Spleen (tissue), 11 donors: ENCODE measurements around the gene GGACT. TPM values are rescaled to one million over a fixed set of nuclear protein-coding genes. Genes with fewer than 3 reads are reported as not detected.

Source experiments
- DNase-seq: peaks from one replicate; pipeline ENCODE4 v3.0.0-alpha.2; 2020
- H3K27ac ChIP-seq, 8 donors: fragments of 200-600 bp; sonication (generic) in 7 of 8; 1 replicate in 4 of 8; 2 replicates in 4 of 8; pipeline versions ENCODE4 v1.5.0 to v1.8.0; 2016 to 2021; ENCODE audit warnings: inconsistent platforms in 4 of 8, mild to moderate bottlenecking in 4 of 8, moderate library complexity in 1 of 8
- H3K27me3 ChIP-seq, 7 donors: fragments of 200-600 bp; sonication (generic) in 6 of 7; replicated peaks in 1 of 7; 1 replicate in 4 of 7; 2 replicates in 3 of 7; pipeline versions ENCODE4 v1.5.0 to v1.8.0; 2016 to 2021; ENCODE audit warnings: inconsistent platforms in 3 of 7, mild to moderate bottlenecking in 1 of 7
- H3K36me3 ChIP-seq, 6 donors: fragments of 200-600 bp; sonication (generic) in 5 of 6; 1 replicate in 4 of 6; 2 replicates in 2 of 6; pipeline versions ENCODE4 v1.5.0 to v1.8.0; 2016 to 2021; ENCODE audit warnings: inconsistent platforms in 2 of 6
- H3K4me1 ChIP-seq, 6 donors: fragments of 200-600 bp; sonication (generic) in 5 of 6; 1 replicate in 3 of 6; 2 replicates in 3 of 6; pipeline versions ENCODE4 v1.5.0 to v1.8.0; 2016 to 2021; ENCODE audit warnings: inconsistent platforms in 3 of 6
- H3K4me3 ChIP-seq, 8 donors: fragments of 200-600 bp; sonication (generic) in 7 of 8; 1 replicate in 4 of 8; 2 replicates in 4 of 8; pipeline versions ENCODE4 v1.5.0 to v1.8.0; 2016 to 2021; ENCODE audit warnings: inconsistent platforms in 4 of 8, mild to moderate bottlenecking in 4 of 8, moderate library complexity in 2 of 8
- H3K9me3 ChIP-seq, 8 donors: fragments of 200-600 bp; sonication (generic) in 7 of 8; 1 replicate in 4 of 8; 2 replicates in 4 of 8; pipeline versions ENCODE4 v1.5.0 to v1.8.0; 2016 to 2021; ENCODE audit warnings: inconsistent platforms in 4 of 8
- POLR2A ChIP-seq, 3 donors: fragments of 450-650 bp; IDR thresholded peaks; one replicate each; pipeline ENCODE4 v1.5.1; 2017; ENCODE audit warnings: antibody characterized with exemption in 3 of 3, mild to moderate bottlenecking in 1 of 3
- POLR2AphosphoS5 ChIP-seq, 3 donors: sonication (generic); formaldehyde crosslinking; IDR thresholded peaks; one replicate each; pipeline ENCODE4 v1.5.1; 2017; ENCODE audit warnings: antibody characterized with exemption in 3 of 3
- WGBS, 5 donors: extraction: QIAGEN DNeasy Blood & Tissue Kit in 3 of 5; methylation state at CpG; one replicate each; pipeline versions ENCODE4 v1.1.5 to v1.1.7; 2013 to 2018; 5-methylcytosine and 5-hydroxymethylcytosine counted together
- intact Hi-C: fragments of 100-400 bp; cut with DNase I; formaldehyde crosslinking; loops from one replicate; pipeline ENCODE4 v1.15.0; 2023; ENCODE audit warnings: low total_unique reads
- polyA plus RNA-seq, 3 donors: library from polyadenylated mRNA; stranded (reverse); fragments of 200-250 nt; gene quantifications; one replicate each; pipeline ENCODE4 v1.2.1, GENCODE V29; 2013
- total RNA-seq, 7 donors: library from RNA; depleted of rRNA in 3 of 7; stranded (reverse); fragments of >200 nt in 3 of 7; fragmentation: NEBNext Ultra II Directional in 4 of 7; extraction: Animal tissue kit (Norgen Biotek cat#: 25700) in 4 of 7; gene quantifications; one replicate each; pipeline versions ENCODE4 v1.1.0 to v1.2.1, GENCODE V29; 2016 to 2021
- TF ChIP-seq, protein P1 (sequence below), 11 experiments: fragments of 200-600 bp in 7 of 11; fragments of 450-650 bp in 4 of 11; sonication (generic) in 4 of 11; IDR thresholded peaks in 8 of 11; conservative IDR thresholded peaks in 3 of 11; 1 replicate in 7 of 11; 2 replicates in 4 of 11; pipeline versions ENCODE4 v1.4.0 to v1.8.0; 2016 to 2021; ENCODE audit warnings: antibody characterized with exemption in 11 of 11, inconsistent platforms in 4 of 11, mild to moderate bottlenecking in 1 of 11
- donor health status: healthy with polysubstance abuse.
- donor health status: DM: no; HTN: no; CAD: no; lungs with moderate emphysema.
- donor health status: DM: no; HTN: no; CAD: no.
- donor health status: Bipolar disorder and iron deficiency.
- donor health status: healthy.
- donor health status: DM: no; HTN: no; CAD: no.
- donor health status: DM: yes; HTN: yes; CAD: no.

The GGACT gene
- total and polyA plus RNA-seq, 10 donors = 1.9 to 19.7 (median 3.9) TPM

DNA sequence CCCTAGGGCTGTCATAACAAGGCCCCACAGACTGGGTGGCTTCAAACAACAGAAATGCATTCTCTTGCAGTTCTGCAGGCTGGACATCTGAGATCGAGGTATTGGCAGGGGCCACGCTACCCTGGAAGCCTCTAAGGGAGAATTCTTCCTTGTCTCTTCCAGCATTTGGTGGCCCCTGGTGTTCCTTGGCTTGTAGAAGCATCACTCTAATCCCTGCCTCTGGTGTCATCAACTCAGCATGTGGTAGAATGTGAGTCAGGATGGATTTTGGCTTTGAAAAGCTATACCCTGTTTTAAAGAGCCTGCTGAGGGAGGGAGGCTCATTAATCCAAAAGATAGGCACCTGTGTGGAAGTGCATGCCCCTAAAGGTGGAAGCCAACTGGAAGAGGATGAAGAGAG is 7.9 kb upstream of the GGACT start:
- intact Hi-C loops = no loop called here
- Histone ChIP-seq H3K4me3 (no peak overlapping the region), H3K4me1 (no peaks in the 10 kb centered on the region), H3K27me3 (no peaks in the 10 kb centered on the region), H3K9me3 (no peaks in the 10 kb centered on the region), H3K27ac (no peak overlapping the region), H3K36me3 (no peaks in the 10 kb centered on the region)
- DNase-seq = no peak
- 83 to 100% (median 91%) methylated on average over 2 of the region's 2 CpGs for WGBS, 5 donors
- TF ChIP-seq, protein P1, sequence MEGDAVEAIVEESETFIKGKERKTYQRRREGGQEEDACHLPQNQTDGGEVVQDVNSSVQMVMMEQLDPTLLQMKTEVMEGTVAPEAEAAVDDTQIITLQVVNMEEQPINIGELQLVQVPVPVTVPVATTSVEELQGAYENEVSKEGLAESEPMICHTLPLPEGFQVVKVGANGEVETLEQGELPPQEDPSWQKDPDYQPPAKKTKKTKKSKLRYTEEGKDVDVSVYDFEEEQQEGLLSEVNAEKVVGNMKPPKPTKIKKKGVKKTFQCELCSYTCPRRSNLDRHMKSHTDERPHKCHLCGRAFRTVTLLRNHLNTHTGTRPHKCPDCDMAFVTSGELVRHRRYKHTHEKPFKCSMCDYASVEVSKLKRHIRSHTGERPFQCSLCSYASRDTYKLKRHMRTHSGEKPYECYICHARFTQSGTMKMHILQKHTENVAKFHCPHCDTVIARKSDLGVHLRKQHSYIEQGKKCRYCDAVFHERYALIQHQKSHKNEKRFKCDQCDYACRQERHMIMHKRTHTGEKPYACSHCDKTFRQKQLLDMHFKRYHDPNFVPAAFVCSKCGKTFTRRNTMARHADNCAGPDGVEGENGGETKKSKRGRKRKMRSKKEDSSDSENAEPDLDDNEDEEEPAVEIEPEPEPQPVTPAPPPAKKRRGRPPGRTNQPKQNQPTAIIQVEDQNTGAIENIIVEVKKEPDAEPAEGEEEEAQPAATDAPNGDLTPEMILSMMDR (IDR thresholded peaks at IDR 0.05 in 8 of 11, conservative IDR thresholded peaks at IDR 0.05 in 3 of 11) = no peak
- TF ChIP-seq POLR2A (IDR thresholded peaks at IDR 0.05) (no peak), POLR2AphosphoS5 (IDR thresholded peaks at IDR 0.05) (no peak)

DNA sequence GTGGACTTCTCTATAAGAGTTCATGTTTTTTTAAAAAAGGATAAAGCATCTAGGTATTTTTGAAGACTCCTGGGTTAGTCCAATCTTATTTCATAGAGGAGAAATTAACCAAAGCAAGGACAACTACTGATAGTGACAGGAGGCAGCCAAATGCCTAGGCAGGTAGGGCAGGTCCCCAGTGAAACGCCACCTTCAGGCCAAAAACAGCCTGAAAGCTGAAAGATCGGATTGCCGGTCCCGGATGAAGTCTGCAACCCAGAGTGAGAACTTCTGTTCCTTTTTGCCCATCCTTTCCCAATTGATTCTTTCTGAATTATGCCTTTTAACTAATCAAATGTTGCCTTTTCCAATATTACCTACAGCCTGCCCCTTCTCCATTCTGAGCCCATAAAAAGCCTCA is 6.1 kb upstream of the GGACT start:
- H3K4me1 ChIP-seq = no peaks in the 10 kb centered on the region
- H3K4me3 ChIP-seq = no peak overlapping the region
- DNase-seq = no peak
- H3K9me3 ChIP-seq = no peaks in the 10 kb centered on the region
- H3K27me3 ChIP-seq = no peaks in the 10 kb centered on the region
- 80 to 89% (median 84%) methylated on average over 4 of the region's 4 CpGs for WGBS, 5 donors
- no peaks in the 10 kb centered on the region for H3K36me3 ChIP-seq
- no peak overlapping the region for H3K27ac ChIP-seq
- intact Hi-C loops = no loop called here
- TF ChIP-seq, protein P1 (IDR thresholded peaks at IDR 0.05 in 8 of 11, conservative IDR thresholded peaks at IDR 0.05 in 3 of 11) = no peak

DNA sequence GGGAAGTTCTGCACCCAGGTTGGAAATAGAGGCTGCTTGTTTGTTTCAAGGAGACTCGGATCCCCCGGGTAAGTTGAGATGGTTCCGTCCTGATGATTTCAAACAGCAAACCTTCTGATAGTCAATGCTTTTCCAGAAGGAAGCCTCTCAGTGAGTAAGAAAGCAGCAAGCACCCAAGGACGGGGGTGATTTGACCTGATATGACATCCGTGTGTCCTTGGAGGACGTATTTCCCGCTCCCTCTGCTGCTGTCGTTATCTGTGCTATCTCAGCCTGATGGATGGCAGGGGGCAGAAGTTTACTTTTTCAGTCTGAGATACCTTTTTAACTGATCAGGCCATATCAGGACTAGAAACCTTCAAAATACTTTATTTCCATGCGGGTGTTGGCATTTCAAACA is 5.7 kb upstream of the GGACT start:
- WGBS, 5 donors = 78 to 87% (median 83%) methylated on average over 9 of the region's 9 CpGs
- H3K4me1 ChIP-seq = peaks cover 0 to 2% (median under 1%) of the 10 kb centered on the region in 6 donors
- H3K4me3 ChIP-seq = no peak overlapping the region
- TF ChIP-seq, protein P1 (IDR thresholded peaks at IDR 0.05 in 8 of 11, conservative IDR thresholded peaks at IDR 0.05 in 3 of 11) = no peak
- no peak for TF ChIP-seq POLR2AphosphoS5 (IDR thresholded peaks at IDR 0.05)
- TF ChIP-seq POLR2A (IDR thresholded peaks at IDR 0.05) = no peak
- no peaks in the 10 kb centered on the region for H3K36me3 ChIP-seq
- H3K27me3 ChIP-seq = no peaks in the 10 kb centered on the region
- intact Hi-C loops = no loop called here
- DNase-seq = no peak
- no peak overlapping the region for H3K27ac ChIP-seq
- H3K9me3 ChIP-seq = no peaks in the 10 kb centered on the region

DNA sequence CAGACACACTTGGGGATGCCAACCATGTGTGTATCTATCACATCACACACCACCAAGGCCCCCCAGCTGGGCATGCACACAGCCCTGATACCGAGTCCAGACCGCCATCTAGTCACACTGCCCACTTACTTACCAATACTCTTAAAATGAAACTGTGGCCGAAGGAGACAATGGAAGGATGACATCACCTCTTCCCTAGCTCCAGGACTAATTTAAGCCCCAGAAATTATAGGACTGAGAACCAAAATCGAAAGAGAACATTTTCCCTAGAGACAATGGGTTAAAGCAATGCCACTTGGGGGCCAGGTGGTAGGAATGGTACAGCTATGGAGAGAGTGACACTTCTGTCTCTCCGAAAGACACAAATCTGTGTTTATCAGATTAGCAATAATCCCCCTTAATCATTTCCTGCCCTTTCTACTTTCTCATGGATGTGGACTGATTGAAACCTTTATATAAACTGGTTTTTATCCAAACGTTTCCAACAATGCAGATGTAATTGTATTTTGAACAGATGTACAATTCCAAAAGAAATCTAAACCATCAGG is 663 bp upstream of the GGACT start:
- DNase-seq = no peak
- no peak for TF ChIP-seq POLR2AphosphoS5 (IDR thresholded peaks at IDR 0.05)
- TF ChIP-seq, protein P1 (IDR thresholded peaks at IDR 0.05 in 8 of 11, conservative IDR thresholded peaks at IDR 0.05 in 3 of 11) = no peak
- TF ChIP-seq POLR2A (IDR thresholded peaks at IDR 0.05) = no peak
- peak overlapping the region in 2 of 8 donors; percentile 66 to 87 for H3K4me3 ChIP-seq

More for the DNA sequence above, 663 bp upstream of the GGACT start:
- WGBS, 5 donors = 70 to 73% (median 71%) methylated on average over 6 of the region's 6 CpGs
- no peaks in the 10 kb centered on the region for H3K36me3 ChIP-seq
- no peaks in the 10 kb centered on the region for H3K27me3 ChIP-seq
- peaks cover 0 to 26% (median 16%) of the 10 kb centered on the region in 6 donors for H3K4me1 ChIP-seq
- intact Hi-C loops = no loop called here
- peak overlapping the region in 4 of 8 donors; percentile 85 to 92 (median 88) for H3K27ac ChIP-seq
- no peaks in the 10 kb centered on the region for H3K9me3 ChIP-seq
